PFSK-1 (cell line): ENCODE measurements around the gene FIBP.

Experiments
- SIN3A ChIP-seq: IDR thresholded peaks from 2 replicates; pipeline ENCODE4 v1.6.1; 2012; ENCODE audit warnings: mild to moderate bottlenecking, low read length, moderate library complexity, borderline replicate concordance; ENCODE audit not compliant: insufficient read depth
- TAF1 ChIP-seq: IDR thresholded peaks from 2 replicates; pipeline ENCODE4 v1.6.1; 2012; ENCODE audit warnings: low read length, control low read depth, borderline replicate concordance; ENCODE audit not compliant: insufficient read depth

- no peak for TF ChIP-seq TAF1
- no peak for TF ChIP-seq SIN3A
Observed at GRCh38 chr11:65886826-65887722, 1.2 kb downstream of the FIBP start.
